GM18861 (cell line): Measurements from ENCODE around the gene RASAL1.

ENCODE experiments used
- ATAC-seq: cut with Tn5 transposase; IDR thresholded peaks from one replicate; pipeline ENCODE4 v1.9.1; 2021; ENCODE audit not compliant: unreplicated experiment

The RASAL1 gene, protein sequence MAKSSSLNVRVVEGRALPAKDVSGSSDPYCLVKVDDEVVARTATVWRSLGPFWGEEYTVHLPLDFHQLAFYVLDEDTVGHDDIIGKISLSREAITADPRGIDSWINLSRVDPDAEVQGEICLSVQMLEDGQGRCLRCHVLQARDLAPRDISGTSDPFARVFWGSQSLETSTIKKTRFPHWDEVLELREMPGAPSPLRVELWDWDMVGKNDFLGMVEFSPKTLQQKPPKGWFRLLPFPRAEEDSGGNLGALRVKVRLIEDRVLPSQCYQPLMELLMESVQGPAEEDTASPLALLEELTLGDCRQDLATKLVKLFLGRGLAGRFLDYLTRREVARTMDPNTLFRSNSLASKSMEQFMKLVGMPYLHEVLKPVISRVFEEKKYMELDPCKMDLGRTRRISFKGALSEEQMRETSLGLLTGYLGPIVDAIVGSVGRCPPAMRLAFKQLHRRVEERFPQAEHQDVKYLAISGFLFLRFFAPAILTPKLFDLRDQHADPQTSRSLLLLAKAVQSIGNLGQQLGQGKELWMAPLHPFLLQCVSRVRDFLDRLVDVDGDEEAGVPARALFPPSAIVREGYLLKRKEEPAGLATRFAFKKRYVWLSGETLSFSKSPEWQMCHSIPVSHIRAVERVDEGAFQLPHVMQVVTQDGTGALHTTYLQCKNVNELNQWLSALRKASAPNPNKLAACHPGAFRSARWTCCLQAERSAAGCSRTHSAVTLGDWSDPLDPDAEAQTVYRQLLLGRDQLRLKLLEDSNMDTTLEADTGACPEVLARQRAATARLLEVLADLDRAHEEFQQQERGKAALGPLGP

DNA sequence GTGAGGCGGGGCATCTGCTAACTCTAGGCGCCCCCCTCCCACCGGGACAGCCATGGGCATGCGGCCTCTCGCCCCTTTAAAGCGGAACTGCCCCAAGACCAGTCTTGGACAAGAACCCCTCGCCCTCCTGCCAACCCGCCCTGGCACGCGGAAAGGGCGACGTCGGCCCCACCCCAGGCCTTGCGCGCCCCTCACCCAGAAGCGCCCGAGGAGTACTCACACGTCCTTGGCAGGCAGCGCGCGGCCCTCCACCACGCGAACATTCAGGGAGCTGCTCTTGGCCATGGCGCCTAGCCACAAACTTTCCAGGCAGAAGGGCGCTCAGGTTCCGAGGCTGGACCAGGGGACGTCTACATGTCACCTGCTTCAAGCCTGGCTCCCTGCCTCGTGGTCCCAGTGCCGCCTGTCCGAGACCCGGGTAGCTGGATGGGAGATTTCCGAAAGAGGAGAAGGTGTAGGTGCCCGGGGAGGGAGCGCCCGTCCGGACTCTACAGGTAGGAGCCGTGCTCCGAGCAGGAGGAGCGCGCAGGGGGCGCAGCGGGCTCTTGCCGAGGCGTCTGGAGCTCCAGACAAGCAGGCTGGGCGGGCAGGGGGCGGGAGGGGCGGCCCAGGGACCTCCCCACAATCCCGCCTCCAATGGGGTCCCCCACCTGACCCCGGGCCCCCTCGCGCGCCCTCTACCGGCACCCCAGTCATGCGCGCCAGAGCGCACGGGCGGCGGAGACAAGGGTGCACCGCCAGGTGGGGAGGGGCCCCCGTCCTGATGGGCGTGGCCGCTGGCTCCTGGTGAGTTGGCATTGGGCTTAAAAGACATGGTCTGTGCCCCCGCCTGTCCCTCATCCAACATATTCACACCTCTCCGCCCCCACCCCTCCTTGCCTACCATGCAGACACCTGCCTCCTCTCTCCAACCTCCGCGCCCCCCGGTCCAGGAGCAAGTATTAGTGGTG, at the start of gene RASAL1:
TSS of gene RASAL1 (minus strand) at position 584 of the 950 bp plus-strand sequence. CDS start at position 285, 299 bp downstream.
- ATAC-seq: no peak

DNA sequence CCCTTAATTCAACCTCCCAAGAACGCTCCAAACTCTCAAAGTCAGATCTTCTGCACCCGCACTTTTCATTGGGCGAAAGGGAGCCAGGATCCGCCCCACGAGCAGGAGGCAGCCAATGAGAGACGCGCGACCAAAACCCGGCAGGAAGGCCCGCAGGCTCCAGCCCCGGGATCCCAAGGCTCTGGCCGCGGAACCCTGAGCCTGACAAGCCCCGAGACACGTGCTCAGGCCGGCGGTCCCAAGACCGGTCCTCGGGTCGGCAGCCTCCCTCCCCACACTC, 49.3 kb upstream of the RASAL1 start:
- peak; percentile 58 for ATAC-seq

DNA sequence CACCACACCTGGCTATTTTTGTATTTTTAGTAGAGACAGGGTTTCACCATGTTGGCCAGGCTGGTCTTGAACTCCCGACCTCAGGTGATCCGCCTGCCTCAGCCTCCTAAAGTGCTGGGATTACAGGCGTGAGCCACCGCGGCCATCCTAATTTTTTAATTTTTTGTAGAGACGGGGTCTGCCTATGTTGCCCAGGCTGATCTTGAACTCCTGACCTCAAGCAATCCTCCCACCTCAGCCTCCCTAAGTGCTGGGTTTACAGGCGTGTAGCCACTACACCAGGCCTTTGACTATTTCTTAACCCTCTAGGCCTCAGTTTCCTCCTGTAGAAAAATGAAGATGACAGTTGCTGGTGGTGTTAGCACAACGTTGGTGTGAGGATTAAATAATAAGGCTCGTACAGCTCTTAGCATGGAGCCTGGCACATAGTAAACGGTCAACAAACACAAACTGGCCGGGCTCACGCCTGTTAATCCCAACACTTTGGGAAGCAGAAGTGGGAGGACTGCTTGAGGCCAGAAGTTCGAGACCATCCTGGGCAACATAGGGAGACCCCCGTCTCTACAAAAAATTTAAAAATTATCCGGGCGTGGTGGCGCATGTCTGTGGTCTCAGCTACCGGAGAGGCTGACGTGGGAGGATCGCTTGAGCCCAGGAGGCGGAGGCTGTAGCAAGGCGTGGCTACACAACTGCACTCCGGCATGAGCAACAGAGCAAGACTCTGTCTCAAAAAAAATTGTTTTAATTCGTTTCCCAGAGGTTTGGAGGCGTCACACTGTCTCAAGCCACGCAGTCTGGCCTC, 48.7 kb upstream of the RASAL1 start:
- ATAC-seq: peak; percentile 42

DNA sequence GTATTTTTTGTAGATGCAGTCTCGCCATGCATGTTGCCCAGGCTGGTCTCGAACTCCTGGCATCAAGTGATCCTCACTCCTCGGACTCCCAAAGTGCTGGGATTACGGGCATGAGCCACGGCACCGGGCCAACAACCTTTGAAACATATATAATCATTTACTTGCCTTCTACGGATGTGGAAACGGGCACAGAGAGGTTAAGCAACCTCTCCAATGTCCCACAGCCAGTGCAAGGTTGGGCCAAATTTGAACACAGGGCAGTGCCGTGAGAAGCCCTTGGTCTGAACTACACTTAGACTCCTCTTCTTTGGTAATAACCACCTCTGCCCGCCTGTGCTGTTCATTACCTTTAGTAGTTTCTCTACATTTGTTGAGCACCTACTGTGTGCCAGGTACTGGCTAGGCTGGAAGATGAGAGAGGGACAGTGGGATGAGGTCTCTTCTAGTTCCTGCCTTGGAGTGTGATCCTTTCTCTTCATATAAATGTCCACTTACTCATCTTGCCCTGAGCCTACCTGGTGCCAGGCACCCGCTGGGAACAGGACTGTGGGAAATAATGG, 47.5 kb upstream of the RASAL1 start:
- ATAC-seq: no peak

DNA sequence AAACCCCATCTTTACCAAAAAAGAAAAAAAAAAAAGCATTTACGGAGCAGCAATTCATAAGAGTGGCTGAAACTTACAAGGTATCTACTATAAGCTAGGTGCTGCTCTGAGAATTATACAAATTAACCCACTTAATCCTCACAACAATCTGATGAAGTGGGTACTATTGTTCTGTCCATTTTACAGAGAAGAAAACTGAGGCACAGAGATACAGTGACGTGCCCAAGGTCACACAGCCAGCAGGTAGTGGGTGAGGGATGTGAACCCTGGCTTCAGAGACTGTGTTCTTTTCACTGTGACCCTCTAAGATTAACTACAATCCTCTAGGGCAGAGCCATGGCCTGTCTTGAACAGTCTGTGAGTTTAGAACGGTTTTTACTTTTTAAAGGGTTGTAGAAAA, 46.4 kb upstream of the RASAL1 start:
- ATAC-seq: no peak

DNA sequence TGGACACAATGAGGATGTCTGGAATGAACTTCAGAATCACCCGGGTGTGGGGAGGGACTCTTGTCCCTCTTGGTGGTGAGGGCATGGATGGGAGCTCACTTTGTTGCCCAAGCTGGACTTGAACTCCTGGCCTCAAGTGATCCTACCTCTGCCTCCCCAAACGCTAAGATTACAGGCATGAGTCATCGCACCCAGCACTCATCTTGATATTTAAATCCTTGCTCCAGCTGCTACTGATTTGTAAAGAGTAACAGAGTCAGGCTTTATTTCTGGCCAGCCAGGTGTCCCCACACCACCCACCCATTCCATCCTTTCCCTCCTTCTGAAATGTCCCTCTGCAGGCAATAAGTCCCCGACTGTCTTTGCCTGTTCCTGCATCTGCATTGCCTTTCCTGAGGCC, 44.8 kb upstream of the RASAL1 start:
- no peak for ATAC-seq

DNA sequence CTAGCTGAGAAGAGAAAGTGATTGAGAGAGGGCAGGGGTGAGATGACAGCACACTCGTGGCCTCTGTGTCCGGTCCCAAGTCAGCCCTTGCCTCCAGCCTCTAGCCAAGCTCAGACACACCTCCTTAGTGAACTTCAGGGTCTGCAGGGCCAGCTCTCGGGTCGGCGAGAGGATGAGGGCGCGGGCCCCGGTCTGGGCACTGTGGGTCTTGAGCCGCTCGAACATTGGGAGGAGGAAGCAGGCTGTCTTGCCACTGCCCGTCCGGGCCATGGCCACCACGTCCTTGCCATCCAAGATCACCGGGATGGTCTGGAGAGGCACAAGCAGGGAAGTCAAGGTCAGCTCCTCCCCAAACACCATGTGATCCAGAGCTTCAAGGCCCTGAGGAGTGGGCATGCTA, 43.5 kb upstream of the RASAL1 start:
- ATAC-seq: no peak

DNA sequence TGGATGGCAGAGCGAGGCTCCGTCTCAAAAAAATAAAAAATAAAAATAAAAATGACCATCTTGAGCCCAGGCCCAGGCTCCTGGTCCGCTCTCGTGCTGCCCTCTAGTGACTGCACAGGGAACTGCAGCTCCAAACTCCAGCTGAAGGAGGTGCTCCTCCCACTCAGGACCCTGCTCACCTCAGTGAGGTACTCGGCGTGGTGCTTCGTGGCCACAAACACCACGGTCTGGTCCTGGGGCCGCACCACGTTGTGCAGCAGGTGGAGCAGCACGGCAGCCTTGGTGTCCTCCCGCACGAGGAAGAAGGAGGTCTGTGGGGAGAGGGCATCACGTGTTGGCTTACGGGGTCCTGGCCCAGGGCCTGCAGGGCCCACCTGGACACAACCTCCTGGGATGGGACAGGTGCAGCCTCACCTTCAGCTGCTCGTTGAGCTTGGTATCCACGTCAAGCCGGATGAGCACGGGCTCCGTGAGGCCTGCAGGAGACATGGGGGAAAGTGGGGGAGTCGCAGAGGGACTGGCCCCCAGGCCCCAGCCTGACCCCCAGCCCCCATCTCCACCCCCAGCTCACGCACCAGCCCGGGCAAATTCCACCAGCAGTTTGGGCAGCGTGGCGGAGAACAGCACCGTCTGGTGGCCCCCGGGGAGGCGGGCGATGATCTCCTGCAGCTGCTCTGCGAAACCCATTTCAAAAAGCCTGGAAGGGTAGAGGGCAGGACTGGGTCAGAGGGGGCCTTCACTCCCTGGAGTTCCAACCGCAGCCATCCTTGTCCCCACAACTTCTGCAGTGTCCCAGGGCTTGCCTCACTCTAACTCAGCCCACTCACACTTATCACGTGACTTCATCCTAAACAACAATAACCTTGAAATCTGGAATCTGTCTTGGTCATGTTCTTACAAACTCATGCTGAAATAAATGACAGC, 39.2 kb upstream of the RASAL1 start:
- ATAC-seq: no peak

DNA sequence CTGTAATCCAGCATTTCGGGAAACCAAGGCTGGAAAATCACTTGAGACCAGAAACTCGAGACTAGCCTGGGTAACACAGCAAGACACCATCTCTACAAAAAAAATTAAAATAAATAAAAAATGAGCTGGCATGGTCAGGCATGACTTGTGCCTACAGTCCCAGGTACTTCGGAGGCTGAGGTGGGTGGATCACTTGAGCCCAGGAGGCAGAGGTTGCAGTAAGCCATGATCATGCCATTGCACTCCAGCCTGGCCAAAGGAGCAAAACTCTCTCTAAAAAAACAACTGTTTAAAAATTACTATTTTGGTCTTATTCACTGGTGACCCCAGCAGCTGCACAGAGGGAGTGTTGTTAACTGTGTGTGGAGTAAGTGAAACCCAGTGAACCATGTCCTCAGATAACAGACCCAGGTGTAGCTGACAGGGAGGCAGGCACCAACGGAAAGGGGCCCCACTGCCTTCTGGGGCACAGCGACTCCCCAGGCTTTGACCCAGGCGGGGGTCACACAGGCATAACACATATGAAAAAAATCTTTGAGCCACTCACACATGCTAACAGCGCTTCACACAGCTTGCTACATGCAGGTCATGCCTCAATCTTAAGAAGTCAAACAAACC, 37.6 kb upstream of the RASAL1 start:
- peak; percentile 60 for ATAC-seq

DNA sequence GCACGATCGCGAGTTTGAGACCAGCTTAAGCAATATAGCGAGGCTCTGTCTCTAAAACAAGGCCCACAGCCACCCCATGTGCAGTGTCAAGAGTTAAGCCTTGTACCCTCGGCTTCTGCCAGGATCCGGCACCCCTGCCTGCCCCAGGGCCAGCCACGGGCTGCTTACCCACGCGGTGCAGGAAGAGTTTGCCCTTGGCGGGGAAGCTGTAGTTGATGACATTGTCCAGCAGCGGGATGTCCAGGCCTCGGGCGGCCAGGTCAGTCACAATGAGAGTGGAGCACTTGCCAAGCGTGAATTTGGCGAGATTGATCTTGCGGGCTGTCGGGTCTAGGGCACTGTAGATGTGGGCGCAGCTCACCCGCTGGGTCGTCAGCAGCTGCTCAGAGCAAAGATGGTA, 36.6 kb upstream of the RASAL1 start:
- ATAC-seq: no peak

DNA sequence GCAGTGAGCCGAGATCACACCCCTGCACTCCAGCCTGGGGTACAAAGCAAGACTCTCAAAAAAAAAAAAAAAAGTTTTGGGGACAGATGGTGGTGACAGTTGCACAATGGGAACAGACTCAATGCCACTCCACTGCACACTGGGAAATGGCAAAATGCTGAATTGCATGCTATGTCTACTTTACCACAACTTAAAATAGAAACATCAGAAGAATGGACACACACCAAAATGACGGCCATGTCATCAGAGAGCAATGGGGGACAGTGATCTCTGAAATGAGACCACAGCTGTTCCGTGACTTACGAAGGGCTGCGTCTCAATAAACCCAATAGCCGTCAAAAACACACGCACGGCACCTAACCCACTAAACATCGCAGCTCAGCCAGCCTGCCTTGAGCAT, 36.0 kb upstream of the RASAL1 start:
- ATAC-seq: no peak

DNA sequence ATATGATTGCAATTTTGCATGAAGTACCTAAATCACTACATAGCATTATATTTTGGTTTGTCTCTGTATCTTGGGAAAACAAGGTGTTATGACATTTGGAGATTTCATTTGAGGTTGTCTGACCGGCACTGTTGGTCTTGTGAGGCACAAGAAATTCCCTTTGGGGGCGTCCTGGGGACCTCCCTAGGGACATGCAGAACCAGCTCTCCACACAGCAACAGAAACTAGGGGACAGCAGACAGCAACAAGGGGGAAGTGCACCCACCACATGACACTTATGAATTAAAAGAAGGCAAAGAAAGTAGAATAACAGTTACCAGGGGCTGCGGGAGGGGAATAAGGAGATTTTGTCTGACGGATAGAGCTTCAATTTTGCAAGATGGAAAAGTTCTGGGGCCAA, 35.4 kb upstream of the RASAL1 start:
- ATAC-seq: no peak

DNA sequence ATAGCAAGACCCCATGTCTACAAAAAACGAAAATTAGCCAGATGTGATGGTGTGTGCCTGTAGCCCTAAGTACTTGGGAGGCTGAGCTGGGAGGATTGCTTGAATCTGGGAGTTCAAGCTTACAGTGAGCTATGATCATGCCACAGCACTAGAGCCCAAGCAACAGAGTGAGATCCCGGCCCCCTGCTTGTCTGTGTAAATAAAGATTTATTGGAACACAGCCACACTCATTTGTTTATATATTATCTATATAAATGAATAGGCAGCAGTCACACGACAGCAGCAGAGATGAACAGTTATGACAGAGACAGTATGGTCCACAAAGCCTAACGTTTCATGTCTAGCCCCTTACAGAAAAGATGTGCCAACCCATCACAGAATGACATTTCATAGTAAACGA, 34.9 kb upstream of the RASAL1 start:
- no peak for ATAC-seq

DNA sequence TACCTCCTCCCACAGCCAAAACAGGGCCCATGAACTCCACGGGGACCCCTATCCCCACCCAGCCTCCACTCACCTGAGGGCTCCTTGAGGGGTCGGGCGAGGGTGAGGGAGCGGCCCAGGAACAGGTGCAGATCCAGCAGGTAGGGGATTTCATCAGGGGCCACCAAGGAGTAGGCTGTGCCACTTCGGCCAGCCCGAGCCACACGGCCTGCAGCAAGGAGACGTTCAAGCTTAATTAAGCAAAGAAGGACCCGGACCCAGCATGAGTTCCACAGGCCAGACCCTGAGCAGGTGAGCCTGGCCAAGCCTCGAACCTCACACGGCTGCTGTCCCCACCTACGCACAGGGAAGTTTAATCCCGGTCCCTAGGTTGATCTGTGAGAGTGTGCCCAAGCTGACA, 34.1 kb upstream of the RASAL1 start:
- no peak for ATAC-seq

DNA sequence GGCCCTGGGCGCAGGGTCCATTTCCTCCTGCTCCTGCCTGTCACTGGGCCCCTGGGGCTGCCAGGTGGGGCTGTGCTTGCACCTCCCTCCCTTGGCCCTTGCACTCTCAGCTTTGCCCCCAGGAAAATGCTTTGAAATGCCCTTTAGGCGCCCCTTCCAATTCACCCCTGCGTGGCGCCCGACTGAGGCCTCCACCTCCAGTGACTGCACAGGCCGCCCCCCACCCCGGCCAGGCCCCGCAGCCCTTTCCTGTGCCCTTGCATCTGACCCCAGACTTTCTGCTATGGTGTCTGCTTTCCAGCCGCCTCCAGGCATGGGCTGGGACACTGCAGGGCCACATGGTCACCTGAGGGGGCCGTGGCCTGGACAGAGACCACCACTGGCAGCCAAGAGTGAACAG, 32.3 kb upstream of the RASAL1 start:
- no peak for ATAC-seq

DNA sequence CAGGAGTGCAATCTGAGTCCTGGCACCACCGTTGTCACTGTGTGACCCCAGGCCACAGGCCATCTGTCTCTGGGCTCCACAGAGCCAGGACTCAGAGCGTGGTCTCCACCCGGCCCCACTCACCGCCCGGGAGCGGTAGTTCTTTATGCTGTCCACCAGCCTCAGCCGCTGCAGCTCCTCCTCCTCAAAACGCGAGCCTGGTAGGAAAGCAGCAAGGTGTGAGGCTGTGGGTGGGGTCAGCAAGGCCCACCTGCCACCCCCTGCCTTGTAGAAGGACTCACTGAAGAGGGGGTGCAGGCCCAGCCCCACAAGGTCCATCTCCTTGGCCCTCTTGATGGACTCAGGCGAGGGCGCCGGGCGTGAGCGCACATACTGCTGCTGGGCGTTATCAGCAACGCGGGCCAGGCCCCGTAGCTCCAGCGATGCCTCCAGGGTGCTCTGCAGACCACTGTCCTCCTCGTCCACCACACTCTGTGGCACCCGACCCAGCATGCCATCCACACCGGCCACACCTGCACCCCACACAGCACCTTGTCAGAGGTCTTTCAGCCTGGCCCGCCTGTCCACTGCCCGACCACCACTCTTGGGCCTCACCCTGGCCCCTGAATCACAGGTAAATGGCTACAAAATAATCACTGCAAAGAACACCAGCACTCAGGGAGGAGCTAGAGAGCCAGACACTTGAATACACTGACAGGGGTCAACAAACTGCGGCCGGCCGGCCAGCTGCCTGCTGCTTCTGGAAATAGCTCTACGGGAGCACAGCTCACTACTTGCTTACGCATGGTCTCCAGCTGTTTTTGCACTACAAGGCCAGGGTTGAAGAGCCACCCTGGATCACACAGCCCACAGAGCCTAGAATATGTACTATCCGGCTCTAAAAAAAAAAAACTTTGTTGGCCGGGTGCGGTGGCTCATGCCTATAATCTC, 30.2 kb upstream of the RASAL1 start:
- no peak for ATAC-seq

DNA sequence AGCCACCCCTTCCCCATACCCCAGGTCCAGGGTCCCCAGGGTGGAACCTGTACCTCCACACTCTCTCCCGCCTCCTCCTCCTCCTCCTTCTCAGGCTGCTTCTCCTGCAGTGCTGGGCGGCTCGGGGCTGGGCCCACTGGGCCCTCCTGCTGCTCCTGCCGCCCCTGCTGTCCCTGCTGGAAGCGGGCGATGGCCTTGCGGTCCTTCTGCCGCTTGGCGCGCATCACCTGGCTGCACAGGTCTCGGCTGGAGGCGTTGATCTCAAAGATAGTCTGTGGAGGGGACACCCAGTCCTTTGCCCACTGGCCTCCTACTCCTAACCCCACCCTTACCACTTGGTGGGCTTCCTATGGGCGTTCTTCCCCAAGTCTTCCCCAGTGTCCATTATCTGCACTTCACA, 28.5 kb upstream of the RASAL1 start:
- no peak for ATAC-seq

DNA sequence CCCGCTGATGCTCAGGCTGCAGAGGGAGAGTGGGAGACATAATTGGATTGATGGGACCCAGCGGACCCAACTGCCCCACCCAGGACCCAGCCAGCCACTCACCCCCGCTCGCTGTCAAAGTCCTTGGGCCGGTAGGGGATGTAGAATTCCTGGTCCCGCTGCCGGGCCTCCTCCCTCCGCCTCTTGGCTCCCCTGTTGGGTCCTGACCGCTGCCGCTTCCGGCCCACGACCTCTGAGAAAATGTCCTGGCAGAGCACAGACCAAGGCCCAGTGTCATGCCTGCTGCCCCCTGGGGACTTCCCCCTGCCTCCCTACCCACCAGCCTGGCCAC, 27.4 kb upstream of the RASAL1 start:
- ATAC-seq: no peak
